HCT116 (cell line): ENCODE results near the gene ZNF618.

ENCODE experiments used
- CTCF ChIP-seq, 3 experiments: fragments of 200-600 bp in 1 of 3; sonication (generic) in 1 of 3; IDR thresholded peaks in 2 of 3; conservative IDR thresholded peaks in 1 of 3; 2 replicates each; pipeline ENCODE4 v1.5.1; 2012 to 2017; ENCODE audit warnings: low read depth in 2 of 3, low read length in 2 of 3, antibody characterized with exemption in 1 of 3, borderline replicate concordance in 1 of 3, control low read depth in 1 of 3, mild to moderate bottlenecking in 1 of 3, mixed read lengths in 1 of 3, mixed run types in 1 of 3, moderate library complexity in 1 of 3; ENCODE audit not compliant: insufficient read depth in 1 of 3
- ELF1 ChIP-seq: IDR thresholded peaks from 2 replicates; pipeline ENCODE4 v1.6.1; 2012; ENCODE audit warnings: low read depth, borderline replicate concordance
- JUND ChIP-seq: IDR thresholded peaks from 2 replicates; pipeline ENCODE4 v1.6.1; 2012
- POLR2A ChIP-seq: IDR thresholded peaks from 2 replicates; pipeline ENCODE4 v1.7.0; 2011; ENCODE audit warnings: borderline replicate concordance; ENCODE audit not compliant: insufficient read depth, insufficient read length; ENCODE audit errors: extremely low read depth
- POLR2AphosphoS5 ChIP-seq: IDR thresholded peaks from 2 replicates; pipeline ENCODE4 v1.6.1; 2011; ENCODE audit warnings: mild to moderate bottlenecking, low read depth, low read length, moderate library complexity
- RAD21 ChIP-seq: IDR thresholded peaks from 2 replicates; pipeline ENCODE4 v1.6.1; 2012; ENCODE audit warnings: low read depth, mild to moderate bottlenecking
- REST ChIP-seq: IDR thresholded peaks from 2 replicates; pipeline ENCODE4 v1.6.1; 2012; ENCODE audit warnings: low read depth
- SP1 ChIP-seq: IDR thresholded peaks from 2 replicates; pipeline ENCODE4 v1.6.1; 2012; ENCODE audit warnings: low read depth
- TCF7L2 ChIP-seq: IDR thresholded peaks from 2 replicates; pipeline ENCODE4 v1.7.0; 2011; ENCODE audit warnings: borderline replicate concordance, inconsistent platforms; ENCODE audit not compliant: insufficient read depth, insufficient read length; ENCODE audit errors: extremely low read depth
- TF ChIP-seq, protein P1 (sequence below): IDR thresholded peaks from 2 replicates; pipeline ENCODE4 v1.6.1; 2012

DNA sequence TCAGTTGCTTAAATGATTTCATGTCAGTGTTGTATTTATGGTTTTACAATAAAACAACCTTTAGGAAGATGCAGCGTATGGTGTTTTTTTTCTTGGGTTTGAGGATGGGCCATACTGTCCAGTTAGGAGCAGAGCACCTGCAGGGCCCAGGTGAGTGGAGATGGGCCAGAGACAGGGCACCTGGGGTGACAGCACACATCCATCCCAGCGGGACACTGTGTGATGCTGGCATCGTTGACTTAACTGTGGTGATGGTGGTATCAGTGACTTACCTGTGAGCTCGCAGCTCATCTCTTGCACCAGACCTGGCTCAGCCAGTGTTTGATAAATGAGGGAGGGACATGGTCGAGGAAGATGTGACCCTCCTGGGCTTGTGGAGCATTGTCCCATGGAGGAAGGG is 180.4 kb downstream of the ZNF618 start:
- TF ChIP-seq POLR2A = no peak
- no peak for TF ChIP-seq CTCF (IDR thresholded peaks at IDR 0.05 in 2 of 3, conservative IDR thresholded peaks at IDR 0.05 in 1 of 3; ENCODE audit: borderline replicate concordance in 1 of 3, insufficient read depth in 1 of 3, low read depth in 2 of 3, low read length in 2 of 3)
- no peak for TF ChIP-seq POLR2AphosphoS5
- TF ChIP-seq SP1 = no peak
- TF ChIP-seq JUND = no peak
- no peak for TF ChIP-seq ELF1
- no peak for TF ChIP-seq TCF7L2
- no peak for TF ChIP-seq REST
- TF ChIP-seq, protein P1, sequence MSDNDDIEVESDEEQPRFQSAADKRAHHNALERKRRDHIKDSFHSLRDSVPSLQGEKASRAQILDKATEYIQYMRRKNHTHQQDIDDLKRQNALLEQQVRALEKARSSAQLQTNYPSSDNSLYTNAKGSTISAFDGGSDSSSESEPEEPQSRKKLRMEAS = no peak
- no peak for TF ChIP-seq RAD21
